Dedifferentiated amniotic fluid mesenchymal stem cell (primary cell): ENCODE results near the gene SPAG8.

Experiments used
- DNase-seq: peaks from one replicate; pipeline ENCODE4 v3.0.0-alpha.2; 2016; ENCODE audit errors: extremely low spot score

SPAG8 gene

DNA sequence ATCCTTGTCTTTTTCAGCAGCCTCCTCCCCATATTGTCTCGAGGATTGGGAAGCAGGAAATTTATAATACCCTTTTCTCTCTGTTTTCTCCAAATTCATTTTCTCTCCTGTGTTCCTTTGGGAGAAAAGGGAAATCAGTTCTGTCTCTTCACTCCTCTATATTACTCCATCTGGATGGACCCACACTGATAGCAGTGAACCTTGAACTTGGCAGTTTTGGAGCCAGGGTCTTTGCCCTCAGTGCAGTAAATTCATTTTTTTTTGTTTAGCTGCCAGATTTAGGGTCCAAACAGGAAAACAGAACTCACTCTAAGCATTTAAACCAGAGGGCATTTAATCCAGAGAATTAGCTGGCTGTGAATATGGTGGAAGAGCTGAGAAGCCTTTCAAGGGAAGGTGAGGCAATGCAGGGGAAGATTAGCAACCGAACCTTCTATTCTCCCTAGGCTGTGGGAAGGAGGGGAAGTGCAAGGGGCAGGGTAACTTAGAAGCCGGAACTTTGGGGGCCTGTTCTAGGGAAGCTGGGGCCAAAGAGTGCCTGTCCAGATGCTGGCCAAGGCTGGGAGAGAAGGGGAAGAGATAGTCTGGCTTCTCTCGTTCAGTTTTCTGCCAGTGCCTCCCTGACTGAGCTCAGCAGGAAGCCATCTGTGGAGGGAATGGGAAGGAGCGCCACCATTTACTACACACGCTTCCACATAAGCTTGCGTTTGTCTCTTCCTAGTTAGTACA is 37.0 kb downstream of the SPAG8 start:
- DNase-seq, result no peak

DNA sequence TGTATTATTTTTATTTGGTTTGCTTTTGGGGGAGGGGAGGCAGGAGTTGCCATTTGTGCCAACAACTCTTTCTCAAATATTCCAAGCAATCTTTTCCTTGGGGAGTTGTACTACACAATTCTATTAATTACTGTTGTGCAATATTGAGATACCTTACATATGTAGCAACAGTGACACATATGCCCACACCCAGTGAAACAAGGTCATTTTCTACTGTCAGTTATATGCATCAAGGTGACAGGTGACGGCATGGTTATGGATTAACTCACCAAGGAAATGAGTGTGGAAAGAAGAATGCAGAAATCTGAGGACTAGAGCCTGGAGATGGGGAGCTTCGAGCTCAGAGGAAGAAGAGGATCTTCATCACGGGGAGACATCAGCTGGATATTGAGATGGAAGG is 40.1 kb downstream of the SPAG8 start:
- no peak for DNase-seq

DNA sequence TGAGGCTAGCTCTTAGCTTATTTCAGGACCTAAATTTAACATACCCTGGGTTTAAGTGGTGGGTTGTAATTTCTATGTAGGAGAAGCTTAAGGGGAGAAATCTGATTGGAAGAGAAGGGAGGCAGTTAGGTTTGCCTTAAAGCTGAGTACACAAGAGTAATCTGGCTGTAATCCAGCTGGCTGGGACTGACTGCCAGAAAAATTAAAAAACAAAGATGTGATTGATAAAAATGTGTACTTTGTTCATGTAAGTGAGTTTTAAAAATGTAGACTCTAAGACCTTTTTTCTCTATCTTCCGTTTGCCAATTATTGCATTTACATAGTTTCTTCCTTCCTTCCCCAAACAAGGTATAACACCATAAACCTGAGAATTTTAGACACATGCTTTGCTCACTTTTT is 40.5 kb downstream of the SPAG8 start:
- no peak for DNase-seq

DNA sequence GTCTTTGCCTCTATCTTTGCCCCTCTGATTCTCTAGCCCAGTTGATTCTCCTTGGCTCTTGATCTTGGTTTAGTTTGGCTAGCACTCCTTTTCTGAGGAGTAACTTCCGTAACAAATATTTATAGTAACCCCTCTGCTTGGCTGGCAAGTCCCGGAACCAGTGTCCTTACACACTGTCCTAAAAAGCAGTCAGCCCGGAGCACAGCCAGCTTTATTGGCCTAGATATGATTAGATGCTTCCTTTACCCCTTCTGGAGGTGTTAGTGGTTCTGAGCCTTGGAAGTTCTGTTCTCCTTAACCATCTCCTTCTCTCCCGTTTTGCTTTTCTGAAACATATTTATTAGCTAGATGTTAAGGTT is 41.0 kb downstream of the SPAG8 start:
- DNase-seq, result no peak

DNA sequence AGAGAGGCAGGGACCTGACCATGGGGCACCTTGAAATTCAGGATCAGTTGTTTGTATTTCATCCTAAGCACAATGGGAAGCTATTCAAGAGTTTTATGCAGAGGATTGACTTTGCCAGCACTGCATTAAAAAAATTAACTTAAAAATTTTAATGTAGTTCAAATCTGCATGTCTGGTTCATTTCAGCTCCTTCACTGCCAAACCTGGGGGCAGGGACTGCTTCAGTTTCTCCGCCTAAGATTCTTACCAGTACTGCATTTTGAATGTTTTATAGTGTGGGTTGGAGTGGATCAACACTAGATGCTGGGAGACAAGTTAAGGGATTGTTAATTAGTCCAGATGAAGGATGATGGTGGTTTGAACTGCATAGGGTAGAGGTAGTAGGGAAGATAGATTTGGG is 42.3 kb downstream of the SPAG8 start:
- DNase-seq, result no peak

DNA sequence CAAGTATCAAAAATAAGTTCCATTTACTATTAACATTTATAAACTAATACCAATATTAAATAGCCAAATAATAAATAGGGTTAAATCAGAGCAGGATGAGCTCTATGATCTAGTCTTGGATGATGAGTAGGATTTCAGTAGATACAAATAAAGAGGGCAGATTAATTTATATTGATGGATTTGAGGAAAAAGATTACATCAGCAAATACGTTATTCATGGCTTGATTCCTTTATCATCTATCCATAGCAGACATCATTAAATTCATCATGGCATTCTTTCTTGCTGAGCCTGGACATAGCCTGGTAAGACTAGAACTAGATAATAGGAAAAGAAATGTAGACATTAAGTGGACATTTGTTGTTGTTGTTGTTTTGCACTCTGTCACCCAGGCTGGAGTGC is 44.6 kb downstream of the SPAG8 start:
- no peak for DNase-seq

DNA sequence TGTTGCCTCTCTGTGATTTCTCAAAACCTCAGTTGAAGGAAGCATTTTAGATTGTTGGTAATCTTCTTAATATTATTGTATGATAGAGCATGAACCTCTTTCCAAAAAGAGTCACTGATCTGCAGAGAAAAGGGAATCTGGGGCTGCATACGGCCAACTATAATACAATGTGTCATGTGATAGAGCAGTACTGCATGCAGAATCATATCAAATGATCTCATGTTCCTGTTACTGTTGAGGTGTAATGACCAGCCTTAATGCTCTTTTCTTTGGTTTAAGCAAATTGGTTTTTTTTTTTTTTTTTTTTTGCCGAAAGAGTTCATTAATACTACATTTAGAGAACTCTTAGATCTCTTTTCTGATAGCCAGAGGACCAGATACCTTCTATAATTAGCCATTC is 45.1 kb downstream of the SPAG8 start:
- no peak for DNase-seq

DNA sequence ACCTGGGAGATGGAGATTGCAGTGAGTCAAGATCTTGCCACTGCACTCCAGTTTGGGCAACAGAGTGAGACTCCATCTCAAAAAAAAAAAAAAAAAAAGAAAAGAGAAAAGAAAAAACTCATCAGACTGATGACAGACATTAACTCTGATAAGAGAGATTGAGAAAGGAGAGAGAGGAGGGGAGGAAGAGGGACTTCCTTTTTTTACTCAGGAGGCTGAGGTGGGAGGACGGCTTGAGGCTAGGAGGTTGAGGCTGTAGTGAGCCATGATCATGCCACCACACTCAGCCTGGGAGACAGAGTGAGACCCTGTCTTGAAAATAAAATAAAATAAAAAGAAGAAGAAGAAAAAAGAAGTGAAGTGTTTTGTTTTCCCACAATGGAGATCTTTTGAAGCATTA is 48.3 kb downstream of the SPAG8 start:
- DNase-seq, result no peak

DNA sequence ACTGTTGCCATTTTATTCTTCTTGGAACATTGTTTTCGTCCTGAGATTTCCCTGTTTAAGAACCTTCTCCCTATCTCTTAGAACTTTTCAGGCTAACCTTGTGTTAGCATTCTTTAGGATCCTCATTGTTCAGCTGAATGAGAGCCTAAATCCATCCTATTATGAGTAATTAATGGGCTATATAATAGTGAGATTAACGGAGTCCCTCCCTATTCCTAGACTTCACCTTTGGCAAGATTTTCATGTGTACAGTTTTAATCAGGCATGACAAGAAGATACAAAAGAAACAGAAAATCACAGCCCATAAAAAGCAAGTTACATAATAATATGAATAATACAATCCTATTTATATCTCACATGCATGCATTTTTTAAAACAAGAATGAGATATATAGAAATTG is 48.9 kb downstream of the SPAG8 start:
- DNase-seq, result no peak

DNA sequence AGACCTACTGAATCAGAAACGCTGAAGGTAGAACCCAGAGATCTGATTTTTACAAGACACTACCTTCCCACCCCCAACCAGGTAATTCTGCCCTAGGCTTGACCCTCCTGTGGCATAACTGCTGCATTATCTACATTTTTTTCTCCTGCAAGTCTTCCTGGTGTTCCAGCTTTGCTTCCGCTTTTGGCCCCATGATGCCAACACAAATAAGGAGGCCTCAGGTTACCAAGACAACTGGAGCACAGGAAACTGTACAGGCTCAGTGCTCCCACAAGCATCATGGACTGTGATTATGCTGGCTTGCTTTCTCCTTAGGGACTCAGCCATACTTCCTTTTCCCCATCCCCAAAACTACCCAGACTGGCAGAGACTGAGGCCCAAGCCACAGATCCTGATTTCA is 51.4 kb downstream of the SPAG8 start:
- DNase-seq, result no peak

DNA sequence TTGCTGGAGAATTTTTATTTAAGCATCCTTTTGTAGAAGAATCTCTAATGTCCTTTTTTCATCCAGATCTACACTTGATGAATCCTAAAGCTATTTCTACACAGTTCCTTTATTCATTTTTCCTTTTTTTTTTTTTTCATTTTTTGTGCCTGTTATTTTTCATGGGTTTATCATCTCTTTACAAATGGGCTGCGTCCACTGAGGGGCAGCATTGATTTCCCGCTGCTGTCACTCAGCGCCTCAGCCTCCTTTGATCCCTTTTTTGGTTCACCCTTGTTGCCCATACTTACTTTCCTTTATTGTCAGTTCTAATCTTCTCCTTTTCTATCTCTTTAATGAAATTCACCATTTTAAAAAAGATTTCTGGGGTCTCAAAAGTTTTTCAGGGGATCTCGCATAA is 52.3 kb downstream of the SPAG8 start:
- DNase-seq, result no peak
